ENCODE measurements around the gene CPLANE2.
A peak's percentile ranks its signal among the peaks of the same experiment; 100 is the strongest.

CPLANE2 gene

DNA sequence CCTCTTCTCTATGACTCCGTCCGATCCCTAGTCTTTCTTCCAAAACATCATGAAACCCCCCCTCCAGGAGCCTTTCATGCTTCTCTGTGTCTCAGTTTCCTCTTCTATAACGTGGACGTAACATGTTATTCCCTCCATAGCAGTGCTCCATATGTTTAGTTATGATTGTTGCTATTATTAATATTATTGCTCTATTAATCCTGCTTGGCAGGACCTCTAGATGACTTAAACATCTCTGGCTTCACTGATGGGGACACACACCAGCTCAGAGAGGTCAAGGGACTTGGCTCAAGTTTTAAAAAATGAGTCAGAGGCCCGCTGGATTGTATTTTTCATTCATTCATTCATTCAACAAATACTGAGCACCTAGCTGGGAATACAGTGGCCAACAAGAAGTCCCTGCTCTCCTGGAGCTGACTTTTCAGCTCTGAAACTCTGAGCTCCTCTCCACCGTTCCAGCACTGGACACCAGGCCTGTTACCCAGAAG, 404 bp upstream of the CPLANE2 start:
- peak overlapping the region; percentile 66 for H3K4me3 ChIP-seq (replicated peaks; ENCODE audit: low read depth, low read length)
- TF ChIP-seq, protein P1, sequence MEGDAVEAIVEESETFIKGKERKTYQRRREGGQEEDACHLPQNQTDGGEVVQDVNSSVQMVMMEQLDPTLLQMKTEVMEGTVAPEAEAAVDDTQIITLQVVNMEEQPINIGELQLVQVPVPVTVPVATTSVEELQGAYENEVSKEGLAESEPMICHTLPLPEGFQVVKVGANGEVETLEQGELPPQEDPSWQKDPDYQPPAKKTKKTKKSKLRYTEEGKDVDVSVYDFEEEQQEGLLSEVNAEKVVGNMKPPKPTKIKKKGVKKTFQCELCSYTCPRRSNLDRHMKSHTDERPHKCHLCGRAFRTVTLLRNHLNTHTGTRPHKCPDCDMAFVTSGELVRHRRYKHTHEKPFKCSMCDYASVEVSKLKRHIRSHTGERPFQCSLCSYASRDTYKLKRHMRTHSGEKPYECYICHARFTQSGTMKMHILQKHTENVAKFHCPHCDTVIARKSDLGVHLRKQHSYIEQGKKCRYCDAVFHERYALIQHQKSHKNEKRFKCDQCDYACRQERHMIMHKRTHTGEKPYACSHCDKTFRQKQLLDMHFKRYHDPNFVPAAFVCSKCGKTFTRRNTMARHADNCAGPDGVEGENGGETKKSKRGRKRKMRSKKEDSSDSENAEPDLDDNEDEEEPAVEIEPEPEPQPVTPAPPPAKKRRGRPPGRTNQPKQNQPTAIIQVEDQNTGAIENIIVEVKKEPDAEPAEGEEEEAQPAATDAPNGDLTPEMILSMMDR (IDR thresholded peaks at IDR 0.05; ENCODE audit: low read depth, low read length, missing control alignments): no peak
- DNase-seq (ENCODE audit: extremely low read depth, low read depth): no peak

DNA sequence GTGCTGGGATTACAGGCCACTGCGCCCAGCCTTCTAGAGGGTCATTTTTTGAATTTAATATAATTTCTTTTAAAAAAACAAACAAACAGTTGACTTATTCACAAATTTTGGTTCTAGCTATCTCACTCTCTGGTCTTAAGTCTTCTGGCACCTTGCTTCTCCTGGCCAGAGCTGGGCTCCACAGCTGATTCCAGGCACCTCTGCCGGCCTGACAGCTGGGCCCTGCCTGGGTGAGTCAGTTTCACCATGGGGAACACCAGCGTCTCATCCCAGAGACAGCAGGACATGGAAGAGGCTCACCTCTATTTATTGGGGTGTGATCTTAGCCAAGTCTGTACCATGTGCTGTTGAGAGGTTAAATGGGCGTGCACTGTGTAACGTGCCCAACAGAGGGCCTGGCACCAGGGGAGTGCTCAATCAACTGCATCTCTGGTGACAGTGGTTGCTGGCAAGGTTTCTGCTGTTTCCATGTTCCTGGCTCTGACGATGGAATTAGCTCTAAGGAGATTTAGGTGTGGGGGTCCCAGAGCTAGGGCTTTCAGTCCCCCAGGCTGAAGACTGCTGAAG, 956 bp downstream of the CPLANE2 start:
- H3K4me3 ChIP-seq (replicated peaks; ENCODE audit: low read depth, low read length): peak overlapping the region; percentile 66
- TF ChIP-seq, protein P1 (IDR thresholded peaks at IDR 0.05; ENCODE audit: low read depth, low read length, missing control alignments): peak; percentile 11
- no peak for DNase-seq (ENCODE audit: extremely low read depth, low read depth)

DNA sequence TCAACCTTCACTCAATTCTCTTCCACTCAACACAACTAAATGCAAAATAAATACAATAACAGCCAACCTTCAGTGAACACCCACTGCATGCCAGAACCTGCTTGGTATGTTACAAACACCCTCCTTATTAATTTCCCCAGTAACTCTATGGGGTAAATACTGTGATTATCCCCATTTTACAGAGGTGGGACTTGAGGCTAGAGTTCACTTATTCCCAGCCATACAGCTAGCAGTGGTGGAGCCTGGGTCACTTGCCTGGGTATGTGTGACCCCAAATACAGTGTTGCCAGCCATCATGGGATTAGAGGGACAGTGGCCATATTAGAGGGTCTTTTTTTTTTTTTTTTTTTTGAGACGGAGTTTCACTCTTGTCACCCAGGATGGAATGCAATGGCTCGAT, 1.6 kb downstream of the CPLANE2 start:
- TF ChIP-seq, protein P1 (IDR thresholded peaks at IDR 0.05; ENCODE audit: low read depth, low read length, missing control alignments): no peak
- DNase-seq (ENCODE audit: extremely low read depth, low read depth): no peak
- no peak overlapping the region for H3K4me3 ChIP-seq (replicated peaks; ENCODE audit: low read depth, low read length)

DNA sequence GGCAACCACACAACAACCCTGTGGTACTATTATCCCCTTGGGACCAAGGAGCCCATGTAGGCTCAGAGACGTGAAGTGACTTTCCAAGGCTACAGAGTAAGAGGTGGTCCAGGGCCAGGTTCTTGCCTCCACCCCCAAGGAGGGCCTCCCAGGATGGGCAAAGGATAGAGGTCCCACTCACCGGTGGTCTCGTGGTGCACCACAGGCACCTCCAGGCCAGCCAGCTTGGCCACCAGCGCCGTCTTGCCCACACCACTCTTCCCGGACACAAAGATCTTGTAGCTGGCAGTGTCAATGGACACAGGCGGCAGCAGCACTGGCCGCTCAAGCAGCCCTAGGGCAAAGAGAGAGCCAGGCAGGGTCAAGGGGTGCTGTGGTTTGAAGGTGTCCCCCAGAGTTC, 3.6 kb downstream of the CPLANE2 start:
- H3K4me3 ChIP-seq (replicated peaks; ENCODE audit: low read depth, low read length): no peak overlapping the region
- DNase-seq (ENCODE audit: extremely low read depth, low read depth): no peak
- TF ChIP-seq, protein P1 (IDR thresholded peaks at IDR 0.05; ENCODE audit: low read depth, low read length, missing control alignments): no peak

DNA sequence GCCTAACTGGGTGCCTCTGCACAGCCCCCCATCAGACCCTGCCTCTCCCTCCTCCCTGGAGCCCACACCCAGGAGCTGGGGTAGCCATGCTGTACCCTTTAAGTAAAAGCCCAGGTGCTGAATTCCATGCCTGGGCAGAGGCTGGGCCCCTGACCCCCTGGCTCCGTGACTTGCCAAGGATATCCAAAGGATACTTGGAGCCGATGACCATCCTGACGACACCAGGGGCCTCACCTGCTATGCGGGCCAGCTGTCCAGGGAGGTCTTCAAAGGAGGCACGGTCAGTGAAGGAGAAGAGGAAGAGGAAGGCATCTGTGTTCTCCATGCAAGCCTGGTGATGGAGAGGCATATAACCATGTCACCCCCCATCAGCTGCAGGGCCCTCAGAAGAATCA, 4.7 kb downstream of the CPLANE2 start:
- TF ChIP-seq, protein P1 (IDR thresholded peaks at IDR 0.05; ENCODE audit: low read depth, low read length, missing control alignments): no peak
- DNase-seq (ENCODE audit: extremely low read depth, low read depth): no peak
- H3K4me3 ChIP-seq (replicated peaks; ENCODE audit: low read depth, low read length): no peak overlapping the region

DNA sequence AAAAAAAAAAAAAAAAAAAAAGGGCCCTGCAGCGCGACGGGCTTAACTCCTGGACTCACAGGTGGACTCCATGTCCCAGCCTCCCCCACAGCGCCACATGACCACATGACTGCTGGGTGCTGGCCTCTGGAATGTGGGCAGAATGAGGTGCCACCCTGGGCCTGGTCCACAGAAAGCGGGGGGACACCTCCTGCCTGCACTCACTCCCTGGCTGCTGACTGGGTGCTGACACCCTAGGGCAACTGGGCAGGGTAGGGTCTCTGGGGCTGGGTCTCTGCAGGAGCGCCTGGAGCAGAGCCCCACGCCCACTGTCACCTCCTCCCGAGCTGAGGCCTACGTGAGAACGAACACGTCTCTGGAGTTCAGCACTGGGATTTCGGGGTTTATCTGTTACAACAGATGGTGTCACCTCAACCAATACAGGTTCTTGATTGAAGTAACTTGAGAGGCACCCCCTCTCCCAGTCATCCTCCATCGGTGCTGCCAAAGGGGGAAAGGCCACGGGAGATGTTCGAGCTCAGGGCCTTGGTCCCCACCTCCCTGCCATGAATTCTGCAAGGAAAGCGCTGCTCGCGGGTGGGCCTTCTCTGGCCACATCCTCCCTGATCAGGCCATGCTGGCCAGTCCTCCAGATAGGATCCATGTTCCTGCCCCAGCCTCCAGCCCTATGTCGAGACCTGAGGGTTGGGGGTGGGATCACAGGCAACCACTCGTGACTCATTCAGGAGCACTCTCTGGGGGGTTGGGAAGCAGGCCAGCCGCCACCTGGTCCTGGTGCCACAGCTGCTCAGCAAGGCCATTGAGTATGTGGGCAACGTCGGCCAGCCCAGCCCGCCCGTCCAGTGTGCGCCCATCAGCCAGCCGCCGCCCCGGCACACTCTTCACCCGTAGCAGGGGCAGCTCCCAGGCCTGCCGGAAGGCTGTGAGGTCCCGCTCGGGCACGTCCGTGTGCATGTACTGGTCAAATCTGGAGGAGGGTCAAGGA, 5.4 kb downstream of the CPLANE2 start:
- no peak for DNase-seq (ENCODE audit: extremely low read depth, low read depth)
- TF ChIP-seq, protein P1 (IDR thresholded peaks at IDR 0.05; ENCODE audit: low read depth, low read length, missing control alignments): no peak
- no peak overlapping the region for H3K4me3 ChIP-seq (replicated peaks; ENCODE audit: low read depth, low read length)

Measured in HFF-Myc (cell line).